HCT116 (cell line): Measurements from ENCODE around the gene GRB10. TPM values are rescaled to one million over a fixed set of nuclear protein-coding genes. Genes with fewer than 3 reads are reported as not detected.

Experiments used
- ATAC-seq: fragments of 200-7000 bp; cut with Tn5 transposase; 2 replicates; pipeline ENCODE4 v1.9.1; 2020; ENCODE audit warnings: mild to moderate bottlenecking, moderate library complexity
- BruUV-seq: library from RNA; stranded (reverse); fragments of 400-500 nt; replicated peaks from 2 replicates; lab custom pipeline; 2021; lab: Mats Ljungman, UMichigan
- CTCF ChIA-PET: fragments of 300-600 bp; sonication (Branson Sonifier 250); formaldehyde crosslinking; loops from one replicate; lab custom pipeline; 2021; ENCODE audit warnings: antibody characterized with exemption; lab: Charles Lee
- POLR2A ChIA-PET: fragments of 300-600, 350-600 bp; sonication (Branson Sonifier 250); formaldehyde crosslinking; loops from one replicate; lab custom pipeline; 2021; ENCODE audit warnings: antibody characterized with exemption; lab: Charles Lee
- RAD21 ChIA-PET, 2 experiments: fragments of 300-600 bp; sonication (Branson Sonifier 250); formaldehyde crosslinking; loops; one replicate each; lab custom pipeline; 2023; ENCODE audit warnings: low total read pairs in 2 of 2; ENCODE audit not compliant: uncharacterized antibody in 2 of 2, unreplicated experiment in 2 of 2, low non-redundant PET in 1 of 2; lab: Charles Lee
- DNase-seq: peaks from one replicate; pipeline ENCODE4 v3.0.0-alpha.2; 2010; ENCODE audit warnings: low read depth, low spot score
- H2AFZ ChIP-seq: fragments of 200-600 bp; shearing (Covaris generic), sonication (generic); 2 replicates; pipeline ENCODE4 v1.6.1; 2017; ENCODE audit warnings: low read depth, mixed run types, mixed read lengths, antibody characterized with exemption, low read length; ENCODE audit not compliant: poor library complexity, severe bottlenecking
- H3K27ac ChIP-seq: 2 replicates; pipeline ENCODE4 v1.5.1; 2012; ENCODE audit warnings: low read depth, low read length
- H3K27me3 ChIP-seq: fragments of 200-600 bp; sonication (generic); 2 replicates; pipeline ENCODE4 v1.6.1; 2016; ENCODE audit warnings: mixed run types, low read length, mixed read lengths; ENCODE audit not compliant: insufficient read depth
- H3K36me3 ChIP-seq, 2 experiments: fragments of 200-500 bp in 1 of 2; fragments of 200-600 bp in 1 of 2; sonication (Bioruptor generic) in 1 of 2; sonication (generic) in 1 of 2; 2 replicates each; pipeline versions ENCODE4 v1.5.1 to v1.6.1; 2014 to 2016; ENCODE audit warnings: low read length in 2 of 2, inconsistent platforms in 1 of 2, mixed read lengths in 1 of 2, mixed run types in 1 of 2; ENCODE audit not compliant: insufficient read depth in 2 of 2, control insufficient read depth in 1 of 2
- H3K4me1 ChIP-seq, 2 experiments: fragments of 200-600 bp in 1 of 2; sonication (generic) in 1 of 2; 2 replicates each; pipeline versions ENCODE4 v1.5.1 to v1.6.1; 2012 to 2017; ENCODE audit warnings: low read length in 2 of 2, inconsistent platforms in 1 of 2, mild to moderate bottlenecking in 1 of 2, mixed read lengths in 1 of 2, mixed run types in 1 of 2, moderate library complexity in 1 of 2; ENCODE audit not compliant: insufficient read depth in 2 of 2, control insufficient read depth in 1 of 2
- H3K4me2 ChIP-seq: fragments of 200-600 bp; sonication (generic); 2 replicates; pipeline ENCODE4 v1.6.1; 2017; ENCODE audit warnings: mixed run types, low read length, mixed read lengths
- H3K4me3 ChIP-seq, 2 experiments: fragments of 200-600 bp in 1 of 2; sonication (generic) in 1 of 2; replicated peaks in 1 of 2; 2 replicates each; pipeline ENCODE4 v1.5.1; 2011 to 2016; ENCODE audit warnings: low read length in 2 of 2, control low read depth in 1 of 2, low read depth in 1 of 2, mild to moderate bottlenecking in 1 of 2, mixed read lengths in 1 of 2, mixed run types in 1 of 2
- H3K79me2 ChIP-seq: fragments of 200-600 bp; sonication (generic); 2 replicates; pipeline ENCODE4 v1.6.1; 2017; ENCODE audit warnings: mild to moderate bottlenecking, mixed run types, low read length, moderate library complexity, mixed read lengths; ENCODE audit not compliant: insufficient read depth
- H3K9ac ChIP-seq: fragments of 200-600 bp; sonication (generic); 2 replicates; pipeline ENCODE4 v1.6.1; 2016; ENCODE audit warnings: low read length, mixed read lengths
- H3K9me2 ChIP-seq: fragments of 200-600 bp; sonication (generic), shearing (Covaris generic); 2 replicates; pipeline ENCODE4 v1.6.1; 2017; ENCODE audit warnings: mixed run types, mild to moderate bottlenecking, moderate library complexity; ENCODE audit not compliant: insufficient read depth
- H3K9me3 ChIP-seq, 2 experiments: fragments of 200-500 bp in 1 of 2; fragments of 200-600 bp in 1 of 2; sonication (Bioruptor generic) in 1 of 2; sonication (generic) in 1 of 2; 2 replicates each; pipeline ENCODE4 v1.6.1; 2014 to 2017; ENCODE audit warnings: low read length in 2 of 2, mixed read lengths in 2 of 2, inconsistent platforms in 1 of 2, low read depth in 1 of 2, mild to moderate bottlenecking in 1 of 2, mixed run types in 1 of 2, moderate library complexity in 1 of 2; ENCODE audit not compliant: control insufficient read depth in 1 of 2, insufficient read depth in 1 of 2
- H4K20me1 ChIP-seq: fragments of 200-600 bp; sonication (generic), shearing (Covaris generic); 2 replicates; pipeline ENCODE4 v1.6.1; 2017; ENCODE audit warnings: mixed run types, mild to moderate bottlenecking, moderate library complexity; ENCODE audit not compliant: insufficient read depth
- CEBPB ChIP-seq: IDR thresholded peaks from 2 replicates; pipeline ENCODE4 v1.6.1; 2012; ENCODE audit warnings: low read depth
- CTCF ChIP-seq, 3 experiments: fragments of 200-600 bp in 1 of 3; sonication (generic) in 1 of 3; IDR thresholded peaks in 2 of 3; conservative IDR thresholded peaks in 1 of 3; 2 replicates each; pipeline ENCODE4 v1.5.1; 2012 to 2017; ENCODE audit warnings: low read depth in 2 of 3, low read length in 2 of 3, antibody characterized with exemption in 1 of 3, borderline replicate concordance in 1 of 3, control low read depth in 1 of 3, mild to moderate bottlenecking in 1 of 3, mixed read lengths in 1 of 3, mixed run types in 1 of 3, moderate library complexity in 1 of 3; ENCODE audit not compliant: insufficient read depth in 1 of 3
- ELF1 ChIP-seq: IDR thresholded peaks from 2 replicates; pipeline ENCODE4 v1.6.1; 2012; ENCODE audit warnings: low read depth, borderline replicate concordance
- EZH2 ChIP-seq: fragments of 200-600 bp; sonication (generic); IDR thresholded peaks from 2 replicates; pipeline ENCODE4 v1.6.1; 2017; ENCODE audit warnings: antibody characterized with exemption, mixed run types
- FOSL1 ChIP-seq: IDR thresholded peaks from 2 replicates; pipeline ENCODE4 v1.6.1; 2012; ENCODE audit warnings: low read depth
- JUND ChIP-seq: IDR thresholded peaks from 2 replicates; pipeline ENCODE4 v1.6.1; 2012
- MAX ChIP-seq: IDR thresholded peaks from 2 replicates; pipeline ENCODE4 v1.6.1; 2012
- POLR2A ChIP-seq: IDR thresholded peaks from 2 replicates; pipeline ENCODE4 v1.7.0; 2011; ENCODE audit warnings: borderline replicate concordance; ENCODE audit not compliant: insufficient read depth, insufficient read length; ENCODE audit errors: extremely low read depth
- RAD21 ChIP-seq: IDR thresholded peaks from 2 replicates; pipeline ENCODE4 v1.6.1; 2012; ENCODE audit warnings: low read depth, mild to moderate bottlenecking
- REST ChIP-seq: IDR thresholded peaks from 2 replicates; pipeline ENCODE4 v1.6.1; 2012; ENCODE audit warnings: low read depth
- SP1 ChIP-seq: IDR thresholded peaks from 2 replicates; pipeline ENCODE4 v1.6.1; 2012; ENCODE audit warnings: low read depth
- SRF ChIP-seq: IDR thresholded peaks from 2 replicates; pipeline ENCODE4 v1.6.1; 2012; ENCODE audit warnings: low read depth
- YY1 ChIP-seq: IDR thresholded peaks from 2 replicates; pipeline ENCODE4 v1.6.1; 2011; ENCODE audit warnings: low read length, low read depth, moderate library complexity, mild to moderate bottlenecking; ENCODE audit not compliant: insufficient replicate concordance; ENCODE audit errors: extremely low read depth
- ZBTB33 ChIP-seq: IDR thresholded peaks from 2 replicates; pipeline ENCODE4 v1.6.1; 2011; ENCODE audit warnings: mild to moderate bottlenecking, low read length, moderate library complexity; ENCODE audit not compliant: insufficient replicate concordance; ENCODE audit errors: extremely low read depth
- intact Hi-C: fragments of 100-400 bp; cut with micrococcal nuclease; formaldehyde crosslinking; loops from 2 replicates; pipeline ENCODE4 v1.10.0; 2022
- total RNA-seq: library from RNA; stranded (reverse); gene quantifications from one replicate; pipeline ENCODE4 v1.2.1, GENCODE V29; 2021; ENCODE audit not compliant: unreplicated experiment

GRB10 gene
- total RNA-seq, 1 experiment from 2014 or later: 37.3 TPM

DNA sequence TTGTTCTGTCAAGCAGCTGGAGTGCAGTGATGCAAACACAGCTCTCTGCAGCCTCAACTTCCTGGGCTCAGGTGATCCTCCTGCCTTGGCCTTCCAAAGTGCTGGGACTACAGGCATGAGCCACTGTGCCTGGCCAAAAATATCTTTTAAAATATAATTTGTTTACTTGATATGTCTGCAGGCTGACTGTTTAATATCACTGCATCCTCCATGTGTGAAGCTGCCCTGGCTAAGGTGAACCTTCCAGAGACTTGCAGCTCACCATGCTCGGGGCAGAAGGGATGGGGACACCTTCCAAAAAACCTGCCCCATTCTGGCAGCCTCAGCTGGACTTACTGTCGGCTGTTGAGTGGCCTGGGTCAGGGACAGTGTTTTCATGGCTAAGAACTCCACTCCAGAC is 159.9 kb downstream of the GRB10 start:
- no peak for DNase-seq
- no peak overlapping the region for H3K4me2 ChIP-seq
- no peaks in the 10 kb centered on the region for H3K4me1 ChIP-seq
- H3K36me3 ChIP-seq: no peaks in the 10 kb centered on the region; a peak in 1 of 4 replicates
- H3K27me3 ChIP-seq: no peaks in the 10 kb centered on the region
- no peak overlapping the region for H3K27ac ChIP-seq
- H3K79me2 ChIP-seq: no peaks in the 10 kb centered on the region
- POLR2A ChIA-PET: no interaction called here
- no peaks in the 10 kb centered on the region for H4K20me1 ChIP-seq
- RAD21 ChIA-PET: no interaction called here
- H3K4me3 ChIP-seq: no peak overlapping the region
- no peak for ATAC-seq
- no peaks in the 10 kb centered on the region for H3K9me3 ChIP-seq
- TF ChIP-seq REST (no peak), CTCF (IDR thresholded peaks at IDR 0.05 in 2 of 3, conservative IDR thresholded peaks at IDR 0.05 in 1 of 3; ENCODE audit: borderline replicate concordance in 1 of 3, insufficient read depth in 1 of 3, low read depth in 2 of 3, low read length in 2 of 3) (no peak), YY1 (no peak), POLR2A (no peak), RAD21 (no peak), MAX (no peak), ZBTB33 (no peak), ELF1 (no peak), FOSL1 (no peak), EZH2 (no peak), SP1 (no peak), JUND (no peak), SRF (no peak), CEBPB (no peak)
- TF ChIP-seq, all 23 proteins: peak for 0
- no peak overlapping the region for H2AFZ ChIP-seq
- H3K9ac ChIP-seq: no peak overlapping the region
- no peaks in the 10 kb centered on the region for H3K9me2 ChIP-seq
- BruUV-seq: no TSS peak
- CTCF ChIA-PET: no interaction called here
- intact Hi-C loops: no loop called here
